B cell (primary cell): ENCODE results near the gene WNK2. TPM values are rescaled to one million over a fixed set of nuclear protein-coding genes. Genes with fewer than 3 reads are reported as not detected.

Source experiments
- ATAC-seq: fragments of 200-7000 bp; cut with Tn5 transposase; one replicate; pipeline ENCODE4 v1.10.0; 2021; ENCODE audit warnings: low read depth, mild to moderate bottlenecking, moderate number of reproducible peaks, moderate library complexity
- CTCF ChIA-PET: fragments of 350-600 bp; sonication (Branson Sonifier 250); formaldehyde crosslinking; loops from one replicate; lab custom pipeline; 2021; ENCODE audit warnings: antibody characterized with exemption, inconsistent platforms; lab: Charles Lee
- POLR2A ChIA-PET: fragments of 350-600 bp; sonication (Branson Sonifier 250); formaldehyde crosslinking; loops from one replicate; lab custom pipeline; 2021; ENCODE audit warnings: antibody characterized with exemption; lab: Charles Lee
- DNase-seq: peaks from one replicate; pipeline ENCODE4 v3.0.0; 2013
- H2AFZ ChIP-seq: 2 replicates; pipeline ENCODE4 v1.6.1; 2012; ENCODE audit warnings: mild to moderate bottlenecking, low read depth, low read length; ENCODE audit not compliant: insufficient read depth, poor library complexity, severe bottlenecking
- H3K27ac ChIP-seq, 2 donors: 1 replicate in 1 of 2; 2 replicates in 1 of 2; pipeline ENCODE4 v1.5.1; 2012 to 2013; ENCODE audit warnings: low read length in 2 of 2, mild to moderate bottlenecking in 2 of 2, moderate library complexity in 1 of 2
- H3K27me3 ChIP-seq, 4 experiments: fragments of 200-600 bp in 1 of 4; sonication (generic) in 1 of 4; replicated peaks in 1 of 4; 1 replicate in 2 of 4; 2 replicates in 2 of 4; pipeline versions ENCODE4 v1.6.1 to v1.7.0; 2013 to 2016; ENCODE audit warnings: low read length in 3 of 4, mild to moderate bottlenecking in 2 of 4, mixed read lengths in 1 of 4, moderate library complexity in 1 of 4; ENCODE audit not compliant: insufficient read depth in 4 of 4, control insufficient read depth in 3 of 4; ENCODE audit errors: control extremely low read depth in 1 of 4
- H3K36me3 ChIP-seq, 2 experiments: replicated peaks in 1 of 2; 1 replicate in 1 of 2; 2 replicates in 1 of 2; pipeline versions ENCODE4 v1.6.1 to v1.7.1; 2013; ENCODE audit warnings: low read length in 1 of 2; ENCODE audit not compliant: insufficient read depth in 2 of 2, control insufficient read depth in 1 of 2; ENCODE audit errors: control extremely low read depth in 1 of 2, extremely low read depth in 1 of 2
- H3K4me1 ChIP-seq, 2 donors: fragments of 200-600 bp in 1 of 2; sonication (generic) in 1 of 2; 1 replicate in 1 of 2; 2 replicates in 1 of 2; pipeline versions ENCODE4 v1.5.1 to v1.6.1; 2013 to 2017; ENCODE audit warnings: low read length in 2 of 2; ENCODE audit not compliant: control insufficient read depth in 2 of 2, insufficient read depth in 2 of 2
- H3K4me2 ChIP-seq: replicated peaks from 2 replicates; pipeline ENCODE3; 2012; ENCODE audit warnings: mild to moderate bottlenecking, low read depth, low read length; ENCODE audit not compliant: poor library complexity, severe bottlenecking
- H3K4me3 ChIP-seq, 5 experiments: fragments of 200-600 bp in 1 of 5; sonication (generic) in 1 of 5; 1 replicate in 3 of 5; 2 replicates in 2 of 5; pipeline versions ENCODE4 v1.5.1 to v1.7.0; 2011 to 2016; ENCODE audit warnings: low read length in 4 of 5, mild to moderate bottlenecking in 4 of 5, low read depth in 2 of 5, control low read depth in 1 of 5, moderate library complexity in 1 of 5; ENCODE audit not compliant: insufficient read depth in 1 of 5; ENCODE audit errors: control extremely low read depth in 1 of 5, extremely low read depth in 1 of 5
- H3K79me2 ChIP-seq: fragments of 200-600 bp; sonication (generic); one replicate; pipeline ENCODE4 v1.6.0; 2016; ENCODE audit warnings: low read length; ENCODE audit not compliant: control insufficient read depth, insufficient read depth
- H3K9ac ChIP-seq: fragments of 200-600 bp; sonication (generic); 2 replicates; pipeline ENCODE4 v1.6.1; 2017; ENCODE audit warnings: mild to moderate bottlenecking, low read length, moderate library complexity
- H3K9me3 ChIP-seq, 3 donors: one replicate each; pipeline versions ENCODE4 v1.6.1 to v1.7.1; 2013; ENCODE audit warnings: low read length in 2 of 3; ENCODE audit not compliant: control insufficient read depth in 2 of 3, insufficient read depth in 1 of 3; ENCODE audit errors: control extremely low read depth in 1 of 3
- H4K20me1 ChIP-seq: 2 replicates; pipeline ENCODE4 v1.6.0; 2012; ENCODE audit warnings: mild to moderate bottlenecking, low read length; ENCODE audit not compliant: insufficient read depth, control insufficient read depth, poor library complexity, severe bottlenecking
- H3K27ac Mint-ChIP-seq: one replicate; pipeline ENCODE4 v1.8.0; 2021; ENCODE audit warnings: mixed read lengths
- H3K27me3 Mint-ChIP-seq: one replicate; pipeline ENCODE4 v1.8.0; 2021; ENCODE audit warnings: mixed read lengths
- H3K4me1 Mint-ChIP-seq: one replicate; pipeline ENCODE4 v1.8.0; 2021; ENCODE audit warnings: mixed read lengths
- H3K4me3 Mint-ChIP-seq: one replicate; pipeline ENCODE4 v1.8.0; 2021; ENCODE audit warnings: mixed read lengths
- H3K9me3 Mint-ChIP-seq: one replicate; pipeline ENCODE4 v1.8.0; 2022; ENCODE audit warnings: mixed read lengths; ENCODE audit not compliant: insufficient read depth
- CTCF ChIP-seq: fragments of 200-600 bp; IDR thresholded peaks from one replicate; pipeline ENCODE4 v1.8.0; 2022; ENCODE audit warnings: antibody characterized with exemption, mild to moderate bottlenecking
- EZH2 ChIP-seq: IDR thresholded peaks from 2 replicates; pipeline ENCODE4 v1.6.1; 2012; ENCODE audit warnings: borderline replicate concordance, low read depth, mild to moderate bottlenecking, moderate library complexity, low read length; ENCODE audit not compliant: insufficient read depth, poor library complexity, severe bottlenecking
- WGBS: methylation state at CpG from one replicate; pipeline ENCODE4 v1.1.5; 2013; ENCODE audit warnings: missing lambda C conversion rate; ENCODE audit not compliant: insufficient coverage; 5-methylcytosine and 5-hydroxymethylcytosine counted together
- intact Hi-C: fragments of 100-400 bp; cut with micrococcal nuclease; formaldehyde crosslinking; loops from one replicate; pipeline ENCODE4 v1.10.0; 2022
- polyA plus RNA-seq: library from polyadenylated mRNA; depleted of rRNA; stranded (reverse); fragments of >200 nt; gene quantifications from 2 replicates; pipeline ENCODE4 v1.2.3, GENCODE V29; 2012
- total RNA-seq, 2 donors: library from RNA; stranded (reverse); fragments of 120-200 nt in 1 of 2; gene quantifications; 1 replicate in 1 of 2; 2 replicates in 1 of 2; pipeline versions ENCODE4 v1.2.3 to v1.2.4, GENCODE V29; 2013 to 2022

The WNK2 gene
- total and polyA plus RNA-seq, 2 donors (not counting 1 experiment from before 2014, with no cell fraction given) = 0.49 TPM; not detected in 1

GRCh38 chr9:93276973-93277372 is 93.0 kb downstream of the WNK2 start:
- POLR2A ChIA-PET = no interaction called here

GRCh38 chr9:93278144-93278543 is 94.2 kb downstream of the WNK2 start:
- Histone ChIP-seq H3K9ac (no peak overlapping the region), H3K79me2 (no peaks in the 10 kb centered on the region), H3K36me3 (no peaks in the 10 kb centered on the region), H3K4me1 (peaks cover 10 to 11% of the 10 kb centered on the region in 2 donors), H3K4me3 (no peak overlapping the region), H3K27ac (no peak overlapping the region), H4K20me1 (no peaks in the 10 kb centered on the region), H2AFZ (no peak overlapping the region), H3K4me2 (no peak overlapping the region), H3K9me3 (peaks cover 1 to 14% (median 9%) of the 10 kb centered on the region in 3 donors), H3K27me3 (peaks cover 0 to 40% (median 25%) of the 10 kb centered on the region in 4 experiments)
- no peak for ATAC-seq
- no peaks in the 10 kb centered on the region for H3K9me3 Mint-ChIP-seq
- ChIA-PET CTCF (no interaction called here), POLR2A (no interaction called here)
- H3K4me1 Mint-ChIP-seq = peaks cover 12% of the 10 kb centered on the region
- WGBS = 98% methylated on average over 5 of the region's 7 CpGs
- no peak overlapping the region for H3K27ac Mint-ChIP-seq
- no peak for DNase-seq
- H3K27me3 Mint-ChIP-seq = peaks cover 64% of the 10 kb centered on the region
- intact Hi-C loops = no loop called here
- no peak overlapping the region for H3K4me3 Mint-ChIP-seq
- TF ChIP-seq CTCF (no peak), EZH2 (no peak)

More at GRCh38 chr9:93276973-93277372, 93.0 kb downstream of the WNK2 start:
- intact Hi-C loops = no loop called here
- WGBS = 43% methylated on average over 4 of the region's 5 CpGs
- Mint-ChIP-seq H3K27ac (no peak overlapping the region), H3K9me3 (no peaks in the 10 kb centered on the region), H3K4me1 (peaks cover 12% of the 10 kb centered on the region), H3K4me3 (no peak overlapping the region), H3K27me3 (peaks cover 59% of the 10 kb centered on the region)
- Histone ChIP-seq H3K4me1 (peaks cover 10 to 11% of the 10 kb centered on the region in 2 donors), H3K36me3 (no peaks in the 10 kb centered on the region), H2AFZ (no peak overlapping the region), H3K4me3 (no peak overlapping the region), H3K27ac (no peak overlapping the region), H3K9me3 (peaks cover 1 to 16% (median 9%) of the 10 kb centered on the region in 3 donors), H3K79me2 (no peaks in the 10 kb centered on the region), H4K20me1 (no peaks in the 10 kb centered on the region), H3K27me3 (peaks cover 0 to 40% (median 19%) of the 10 kb centered on the region in 4 experiments), H3K4me2 (no peak overlapping the region), H3K9ac (no peak overlapping the region)
- DNase-seq (peak; percentile 51), ATAC-seq (no peak)
- TF ChIP-seq EZH2 (no peak), CTCF (no peak)
- CTCF ChIA-PET = no interaction called here
